Right lung (tissue), 5 donors: Measurements from ENCODE around the gene RFFL. TPM values are rescaled to one million over a fixed set of nuclear protein-coding genes. Genes with fewer than 3 reads are reported as not detected.
"Not testable (repeated sequence)": the region's sequence is repeated elsewhere in the genome, so short reads cannot be mapped to it uniquely, and the experiment has no call there.

Experiments
- DNase-seq, 2 donors: peaks; one replicate each; pipeline ENCODE4 v3.0.0-alpha.2; 2013
- polyA plus RNA-seq, 5 donors: library from polyadenylated mRNA; unstranded; fragments of 120-200 nt; gene quantifications; one replicate each; pipeline versions ENCODE4 v1.2.1 to v1.2.3, GENCODE V29; 2013; ENCODE audit warnings: inconsistent platforms in 1 of 5, low replicate concordance in 1 of 5; ENCODE audit not compliant: insufficient read length in 5 of 5, insufficient read depth in 1 of 5

The RFFL gene
- polyA plus RNA-seq, 5 donors: 19.4 to 22.4 (median 21.0) TPM

- DNase-seq: no peak
These were observed 13.3 kb downstream of the RFFL start for GRCh38 chr17:35050170-35050569.

- no peak for DNase-seq
These were observed 14.7 kb downstream of the RFFL start for GRCh38 chr17:35048685-35049379.

GRCh38 chr17:35046740-35047283 is 16.7 kb downstream of the RFFL start:
- DNase-seq: no peak

GRCh38 chr17:35046245-35046644 is 17.3 kb downstream of the RFFL start:
- DNase-seq: no peak

GRCh38 chr17:35045458-35045979 is 18.0 kb downstream of the RFFL start:
- DNase-seq: not testable (repeated sequence)

- DNase-seq: no peak
These were observed 19.3 kb downstream of the RFFL start for GRCh38 chr17:35044181-35044580.

- DNase-seq: no peak
These were observed 22.1 kb downstream of the RFFL start for GRCh38 chr17:35041390-35041789.

GRCh38 chr17:35038453-35038852 is 25.1 kb downstream of the RFFL start:
- DNase-seq: no peak

GRCh38 chr17:35030780-35031179 is 32.7 kb downstream of the RFFL start:
- no peak for DNase-seq

GRCh38 chr17:35028531-35029262 is 34.8 kb downstream of the RFFL start:
- no peak for DNase-seq

GRCh38 chr17:35028097-35028496 is 35.4 kb downstream of the RFFL start:
- DNase-seq: not testable (repeated sequence)

- DNase-seq: no peak
These were observed 38.0 kb downstream of the RFFL start for GRCh38 chr17:35025541-35025940.

- no peak for DNase-seq
These were observed 40.0 kb downstream of the RFFL start for GRCh38 chr17:35023538-35023937.

GRCh38 chr17:35022536-35023063 is 40.9 kb downstream of the RFFL start:
- peak; percentile 13 to 21 for DNase-seq

GRCh38 chr17:35021520-35022380 is 41.8 kb downstream of the RFFL start:
- no peak for DNase-seq

GRCh38 chr17:35019386-35020179 is 43.9 kb downstream of the RFFL start:
- DNase-seq: no peak

GRCh38 chr17:35018814-35019213 is 44.7 kb downstream of the RFFL start:
- no peak for DNase-seq

- no peak for DNase-seq
These were observed 46.5 kb downstream of the RFFL start for GRCh38 chr17:35017021-35017420.

- DNase-seq: no peak
These were observed 47.1 kb downstream of the RFFL start for GRCh38 chr17:35016369-35016768.

- DNase-seq: no peak
These were observed 51.8 kb downstream of the RFFL start for GRCh38 chr17:35011671-35012216.
